Skeletal muscle tissue (tissue), 4 donors: ENCODE measurements around the gene USF1. TPM values are rescaled to one million over a fixed set of nuclear protein-coding genes. Genes with fewer than 3 reads are reported as not detected.
A peak's percentile ranks its signal among the peaks of the same experiment; 100 is the strongest.

Source experiments
- H3K27ac ChIP-seq: one replicate; pipeline ENCODE4 v1.7.0; 2013; ENCODE audit warnings: mild to moderate bottlenecking, low read depth, low read length, inconsistent platforms
- H3K27me3 ChIP-seq, 3 donors: one replicate each; pipeline ENCODE4 v1.7.0; 2013; ENCODE audit warnings: low read length in 3 of 3; ENCODE audit not compliant: control insufficient read depth in 3 of 3, insufficient read depth in 3 of 3
- H3K36me3 ChIP-seq, 3 donors: one replicate each; pipeline ENCODE4 v1.7.0; 2013; ENCODE audit warnings: low read length in 3 of 3; ENCODE audit not compliant: control insufficient read depth in 3 of 3, insufficient read depth in 3 of 3
- H3K4me1 ChIP-seq, 3 donors: one replicate each; pipeline ENCODE4 v1.7.0; 2013; ENCODE audit warnings: low read length in 3 of 3, mild to moderate bottlenecking in 3 of 3; ENCODE audit not compliant: control insufficient read depth in 3 of 3, insufficient read depth in 3 of 3
- H3K4me3 ChIP-seq, 3 donors: one replicate each; pipeline ENCODE4 v1.7.0; 2013; ENCODE audit warnings: low read length in 3 of 3
- H3K9ac ChIP-seq, 3 donors: one replicate each; pipeline ENCODE4 v1.7.0; 2013; ENCODE audit warnings: low read length in 3 of 3, mild to moderate bottlenecking in 3 of 3, moderate library complexity in 2 of 3, low read depth in 1 of 3
- H3K9me3 ChIP-seq, 3 donors: one replicate each; pipeline ENCODE4 v1.7.0; 2013; ENCODE audit warnings: low read length in 3 of 3; ENCODE audit not compliant: control insufficient read depth in 3 of 3
- total RNA-seq: library from RNA; depleted of rRNA; stranded (reverse); fragments of >200 nt; gene quantifications from one replicate; pipeline ENCODE4 v1.2.3, GENCODE V29; 2014
- donor health status: Osteomylitis.

The USF1 gene
- total RNA-seq, 1 donor from 2014 or later = 66.3 TPM

GRCh38 chr1:161051219-161051618 is 5.4 kb upstream of the USF1 start:
- peaks cover 0 to 25% (median 15%) of the 10 kb centered on the region in 3 donors for H3K27me3 ChIP-seq
- peaks cover 0 to 2% (median 0%) of the 10 kb centered on the region in 3 donors for H3K36me3 ChIP-seq
- peaks cover 0 to 2% (median 0%) of the 10 kb centered on the region in 3 donors for H3K9me3 ChIP-seq
- no peak overlapping the region for H3K27ac ChIP-seq
- H3K9ac ChIP-seq = no peak overlapping the region
- H3K4me1 ChIP-seq = peaks cover 0 to 4% (median 3%) of the 10 kb centered on the region in 3 donors
- no peak overlapping the region for H3K4me3 ChIP-seq

- Histone ChIP-seq H3K27ac (no peak overlapping the region), H3K4me1 (peaks cover 5 to 19% (median 12%) of the 10 kb centered on the region in 3 donors), H3K27me3 (peaks cover 0 to 11% (median 3%) of the 10 kb centered on the region in 3 donors), H3K36me3 (peaks cover 0 to 2% (median 0%) of the 10 kb centered on the region in 3 donors), H3K9me3 (no peaks in the 10 kb centered on the region), H3K9ac (no peak overlapping the region), H3K4me3 (no peak overlapping the region)
Observed at GRCh38 chr1:161048949-161049722, 3.4 kb upstream of the USF1 start.

- Histone ChIP-seq H3K4me3 (no peak overlapping the region), H3K4me1 (peaks cover 10 to 20% (median 17%) of the 10 kb centered on the region in 3 donors), H3K9me3 (no peaks in the 10 kb centered on the region), H3K9ac (no peak overlapping the region), H3K27ac (peak overlapping the region; percentile 88), H3K27me3 (peaks cover 0 to 4% (median 0%) of the 10 kb centered on the region in 3 donors), H3K36me3 (peaks cover under 1 to 4% (median 2%) of the 10 kb centered on the region in 3 donors)
Observed at GRCh38 chr1:161047436-161048420, 2.0 kb upstream of the USF1 start.

- peak overlapping the region; percentile 85 to 98 (median 96) for H3K4me3 ChIP-seq
- H3K4me1 ChIP-seq = peaks cover 10 to 20% (median 17%) of the 10 kb centered on the region in 3 donors
- H3K36me3 ChIP-seq = peaks cover 11 to 14% (median 11%) of the 10 kb centered on the region in 3 donors
- H3K9me3 ChIP-seq = no peaks in the 10 kb centered on the region
- H3K27ac ChIP-seq = peak overlapping the region; percentile 88
- H3K27me3 ChIP-seq = peaks cover 0 to 3% (median 0%) of the 10 kb centered on the region in 3 donors
- H3K9ac ChIP-seq = peak overlapping the region in 2 of 3 donors; percentile 95 to 97
Observed at GRCh38 chr1:161046605-161047228, 940 bp upstream of the USF1 start.

- Histone ChIP-seq H3K9ac (peak overlapping the region; percentile 95 to 97 (median 95)), H3K27ac (peak overlapping the region; percentile 88), H3K4me3 (peak overlapping the region; percentile 85 to 98 (median 96)), H3K4me1 (peaks cover 10 to 20% (median 17%) of the 10 kb centered on the region in 3 donors), H3K36me3 (peaks cover 25 to 29% (median 25%) of the 10 kb centered on the region in 3 donors), H3K27me3 (no peaks in the 10 kb centered on the region), H3K9me3 (no peaks in the 10 kb centered on the region)
Observed at GRCh38 chr1:161044908-161045735, 655 bp downstream of the USF1 start.

- peak overlapping the region; percentile 85 to 98 (median 96) for H3K4me3 ChIP-seq
- H3K4me1 ChIP-seq = peaks cover 12 to 24% (median 17%) of the 10 kb centered on the region in 3 donors
- peak overlapping the region; percentile 88 for H3K27ac ChIP-seq
- peak overlapping the region; percentile 95 to 97 (median 95) for H3K9ac ChIP-seq
- peaks cover 31 to 35% (median 31%) of the 10 kb centered on the region in 3 donors for H3K36me3 ChIP-seq
- H3K9me3 ChIP-seq = no peaks in the 10 kb centered on the region
- H3K27me3 ChIP-seq = no peaks in the 10 kb centered on the region
Observed at GRCh38 chr1:161044535-161044907, 1.3 kb downstream of the USF1 start.

GRCh38 chr1:161039546-161039945 is 6.2 kb downstream of the USF1 start:
- H3K4me1 ChIP-seq = peaks cover 12 to 29% (median 18%) of the 10 kb centered on the region in 3 donors
- H3K4me3 ChIP-seq = no peak overlapping the region
- H3K27me3 ChIP-seq = no peaks in the 10 kb centered on the region
- no peak overlapping the region for H3K27ac ChIP-seq
- no peaks in the 10 kb centered on the region for H3K9me3 ChIP-seq
- peaks cover 35 to 38% (median 35%) of the 10 kb centered on the region in 3 donors for H3K36me3 ChIP-seq
- H3K9ac ChIP-seq = no peak overlapping the region

GRCh38 chr1:161039154-161039545 is 6.6 kb downstream of the USF1 start:
- peak overlapping the region; percentile 53 to 70 (median 65) for H3K9ac ChIP-seq
- H3K4me1 ChIP-seq = peaks cover 9 to 25% (median 15%) of the 10 kb centered on the region in 3 donors
- H3K9me3 ChIP-seq = no peaks in the 10 kb centered on the region
- H3K36me3 ChIP-seq = peaks cover 35 to 38% (median 35%) of the 10 kb centered on the region in 3 donors
- no peak overlapping the region for H3K27ac ChIP-seq
- peak overlapping the region; percentile 65 to 83 (median 73) for H3K4me3 ChIP-seq
- no peaks in the 10 kb centered on the region for H3K27me3 ChIP-seq
